ENCODE data around the gene GTPBP2. TPM values are rescaled to one million over a fixed set of nuclear protein-coding genes. Genes with fewer than 3 reads are reported as not detected.

The GTPBP2 gene
- total and polyA plus RNA-seq, 2 of the 13 experiments (the other 11 are each of a cell fraction or from before 2014, with no cell fraction given) = 26.9 to 88.2 TPM

- TF ChIP-seq ZNF646 (CRISPR knock-in tag; IDR thresholded peaks at IDR 0.05) (no peak), RCOR2 (CRISPR knock-in tag; IDR thresholded peaks at IDR 0.05) (peak; percentile 70), FOXO4 (CRISPR knock-in tag; conservative IDR thresholded peaks at IDR 0.05) (0 out of 2 replicates have a peak, but pooled peaks have one; percentile 76), ZNF513 (CRISPR knock-in tag; conservative IDR thresholded peaks at IDR 0.05) (no peak; the same call in 1 of the 2 replicates), NR2F2 (IDR thresholded peaks at IDR 0.05; ENCODE audit: borderline replicate concordance, low read depth) (peak; percentile 36; the same call in 1 of the 2 replicates), ZNF616 (CRISPR knock-in tag; IDR thresholded peaks at IDR 0.05; ENCODE audit: low read depth) (0 out of 2 replicates have a peak, but pooled peaks have one; percentile 70), HDAC1 (CRISPR knock-in tag; IDR thresholded peaks at IDR 0.05) (peak; percentile 83; the same call in 1 of the 2 replicates), ERF (CRISPR knock-in tag; IDR thresholded peaks at IDR 0.05) (peak; percentile 97), CHCHD3 (CRISPR knock-in tag; IDR thresholded peaks at IDR 0.05) (no peak), ZNF674 (CRISPR knock-in tag; IDR thresholded peaks at IDR 0.05; ENCODE audit: low read depth) (no peak), KLF11 (CRISPR knock-in tag; IDR thresholded peaks at IDR 0.05) (0 out of 2 replicates have a peak, but pooled peaks have one; percentile 72), MTA1 (CRISPR knock-in tag; IDR thresholded peaks at IDR 0.05; ENCODE audit: borderline replicate concordance) (peak; percentile 83; the same call in 1 of the 2 replicates), RNF2 (conservative IDR thresholded peaks at IDR 0.05; ENCODE audit: low read depth) (no peak), MAX (IDR thresholded peaks at IDR 0.05) (peak; percentile 93), USF2 (IDR thresholded peaks at IDR 0.05; ENCODE audit: low read depth, low read length) (no peak), USF2 (CRISPR knock-in tag; IDR thresholded peaks at IDR 0.05; ENCODE audit: borderline replicate concordance) (no peak)
Observed at GRCh38 chr6:43635387-43636307, 6.6 kb upstream of the GTPBP2 start, which contains the start of gene MAD2L1BP (continued).
